MCF 10A (cell line): ENCODE data around the gene MBOAT1. TPM values are rescaled to one million over a fixed set of nuclear protein-coding genes. Genes with fewer than 3 reads are reported as not detected.

ENCODE experiments used
- BruUV-seq: library from RNA; stranded (reverse); fragments of 400-500 nt; replicated peaks from 2 replicates; lab custom pipeline; 2021; lab: Mats Ljungman, UMichigan
- CTCF ChIA-PET: fragments of 300-600 bp; sonication (Branson Sonifier 250); formaldehyde crosslinking; extraction: SDS; loops from one replicate; lab custom pipeline; 2021; ENCODE audit warnings: antibody characterized with exemption, inconsistent platforms; lab: Yijun Ruan, JAX
- POLR2A ChIA-PET: fragments of 300-600, 350-650 bp; sonication (Branson Sonifier 250); formaldehyde crosslinking; extraction: SDS; loops from one replicate; lab custom pipeline; 2020; ENCODE audit warnings: antibody characterized with exemption, inconsistent platforms; lab: Yijun Ruan, JAX
- DNase-seq: peaks from one replicate; pipeline ENCODE4 v3.0.0-alpha.2; 2018; ENCODE audit not compliant: unreplicated experiment
- H3K27ac Mint-ChIP-seq: one replicate; pipeline ENCODE4 v1.8.0; 2022; ENCODE audit warnings: mild to moderate bottlenecking, low read depth, mixed read lengths; ENCODE audit not compliant: unreplicated experiment
- H3K27me3 Mint-ChIP-seq: one replicate; pipeline ENCODE4 v1.8.0; 2022; ENCODE audit warnings: mixed read lengths; ENCODE audit not compliant: insufficient read depth, unreplicated experiment
- H3K36me3 Mint-ChIP-seq: one replicate; pipeline ENCODE4 v1.8.0; 2022; ENCODE audit warnings: mild to moderate bottlenecking, moderate library complexity, mixed read lengths; ENCODE audit not compliant: insufficient read depth, unreplicated experiment
- H3K4me1 Mint-ChIP-seq: one replicate; pipeline ENCODE4 v1.8.0; 2022; ENCODE audit warnings: mixed read lengths; ENCODE audit not compliant: insufficient read depth, unreplicated experiment
- H3K4me3 Mint-ChIP-seq: one replicate; pipeline ENCODE4 v1.8.0; 2022; ENCODE audit warnings: mild to moderate bottlenecking, moderate library complexity, mixed read lengths; ENCODE audit not compliant: unreplicated experiment
- H3K9me3 Mint-ChIP-seq: one replicate; pipeline ENCODE4 v1.8.0; 2022; ENCODE audit warnings: mixed read lengths; ENCODE audit not compliant: unreplicated experiment
- CTCF ChIP-seq: fragments of 200-600 bp; IDR thresholded peaks from one replicate; pipeline ENCODE4 v1.8.0; 2022; ENCODE audit warnings: antibody characterized with exemption, mild to moderate bottlenecking; ENCODE audit not compliant: unreplicated experiment
- intact Hi-C: fragments of 100-400 bp; cut with micrococcal nuclease; formaldehyde crosslinking; loops from 2 replicates; pipeline ENCODE4 v1.14.1; 2022
- total RNA-seq: library from RNA; stranded (reverse); gene quantifications from 2 replicates; pipeline ENCODE4 v1.2.3, GENCODE V29; 2022

Gene MBOAT1
- total RNA-seq, 1 experiment from 2014 or later = 6.3 TPM

DNA sequence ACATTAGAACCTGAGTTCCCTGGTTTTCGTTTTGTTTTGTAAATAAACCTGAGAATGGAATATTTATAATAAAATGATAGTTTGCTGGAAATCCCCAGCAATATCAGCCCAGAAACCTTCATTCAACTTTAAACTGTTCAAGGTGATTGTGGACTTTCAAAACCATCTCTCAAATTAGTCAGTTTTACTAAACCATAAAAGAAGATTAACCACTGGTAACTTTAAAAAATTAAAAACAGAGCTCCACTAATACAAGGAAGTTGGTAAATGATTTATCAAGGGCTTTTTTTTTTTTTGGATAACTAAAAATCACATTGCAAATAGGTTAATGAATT lies 10.0 kb downstream of the MBOAT1 start:
- H3K27ac Mint-ChIP-seq = peak overlapping the region; percentile 89
- TSS peak; percentile 88 for BruUV-seq
- TF ChIP-seq CTCF = no peak
- H3K27me3 Mint-ChIP-seq = no peaks in the 10 kb centered on the region
- no peaks in the 10 kb centered on the region for H3K9me3 Mint-ChIP-seq
- H3K4me3 Mint-ChIP-seq = no peak overlapping the region
- intact Hi-C loops = no loop called here
- H3K4me1 Mint-ChIP-seq = peaks cover 25% of the 10 kb centered on the region
- no peak for DNase-seq
- ChIA-PET POLR2A (interaction anchor here (0.8 to 3.6 kb wide), 4 partner anchors 10 to 202 kb away, joined by 3 to 38 read pairs (median 4); partner anchors contain the start of gene MBOAT1), CTCF (interaction anchor here (0.6 to 0.8 kb wide), 2 partner anchors 11 to 70 kb away, joined by 3 to 4 read pairs; no protein-coding TSS in a partner anchor)
- peaks cover 7% of the 10 kb centered on the region for H3K36me3 Mint-ChIP-seq

DNA sequence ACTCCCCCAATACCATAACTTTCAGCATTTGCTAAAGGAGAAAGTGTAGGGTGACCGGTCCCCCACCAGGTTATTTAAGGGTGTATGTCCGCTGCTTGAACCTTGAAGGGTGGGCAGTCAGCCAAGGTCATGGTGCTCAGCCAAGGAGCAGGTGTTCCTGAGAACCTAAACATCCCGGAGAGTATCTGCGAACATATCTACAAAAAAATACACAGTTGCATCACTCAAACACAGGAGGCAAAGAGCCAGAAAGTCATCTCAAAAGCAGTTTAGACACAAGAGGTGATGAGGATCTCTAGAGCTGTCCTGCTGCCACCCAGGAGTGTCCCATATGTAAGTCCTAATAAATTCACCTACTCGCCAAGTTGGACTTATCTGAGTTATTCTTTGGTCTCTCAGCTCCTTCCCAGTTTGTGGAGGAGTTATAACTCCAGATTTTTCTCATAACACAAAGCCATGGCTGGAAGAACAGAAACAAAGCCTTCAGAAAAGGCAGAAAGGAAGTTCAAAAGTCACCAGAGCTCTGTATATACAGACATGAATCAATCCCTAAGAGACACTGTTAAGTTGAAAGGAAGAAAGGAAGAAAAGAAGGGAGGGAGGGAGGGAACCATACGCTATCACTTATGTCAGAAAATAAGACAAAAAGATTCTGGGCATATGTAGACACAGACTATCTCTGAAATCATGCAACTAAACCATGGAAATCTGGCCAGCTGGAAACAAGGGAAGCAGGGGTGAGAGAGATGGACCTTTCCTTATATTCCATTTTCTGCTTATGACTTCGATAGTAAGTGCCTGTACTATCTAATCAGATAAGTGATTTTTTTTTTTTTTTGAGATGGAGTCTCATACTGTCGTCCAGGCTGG lies 11.3 kb downstream of the MBOAT1 start:
- Mint-ChIP-seq H3K27me3 (no peaks in the 10 kb centered on the region), H3K27ac (peak overlapping the region; percentile 89), H3K4me1 (peaks cover 25% of the 10 kb centered on the region), H3K4me3 (no peak overlapping the region), H3K9me3 (no peaks in the 10 kb centered on the region), H3K36me3 (peaks cover 7% of the 10 kb centered on the region)
- intact Hi-C loops = no loop called here
- ChIA-PET POLR2A (interaction anchor here (3.6 kb wide), 1 partner anchor 11 kb away, joined by 38 read pairs; the partner anchor contains the start of gene MBOAT1), CTCF (interaction anchor here (0.7 to 1.3 kb wide), 3 partner anchors 73 to 164 kb away, joined by 3 to 4 read pairs (median 3); no protein-coding TSS in a partner anchor)
- no TSS peak for BruUV-seq
- TF ChIP-seq CTCF = no peak
- DNase-seq = peak; percentile 27

- POLR2A ChIA-PET = no interaction called here
- no peaks in the 10 kb centered on the region for H3K27me3 Mint-ChIP-seq
- TF ChIP-seq CTCF = no peak
- no peak overlapping the region for H3K27ac Mint-ChIP-seq
- H3K36me3 Mint-ChIP-seq = peaks cover 7% of the 10 kb centered on the region
- no peak for DNase-seq
- intact Hi-C loops = no loop called here
- H3K4me3 Mint-ChIP-seq = no peak overlapping the region
- H3K9me3 Mint-ChIP-seq = no peaks in the 10 kb centered on the region
- BruUV-seq = no TSS peak
- peaks cover 17% of the 10 kb centered on the region for H3K4me1 Mint-ChIP-seq
- CTCF ChIA-PET = no interaction called here
Measured at GRCh38 chr6:20198775-20199174, 13.5 kb downstream of the MBOAT1 start.

GRCh38 chr6:20198156-20198774 lies 14.0 kb downstream of the MBOAT1 start:
- no peaks in the 10 kb centered on the region for H3K27me3 Mint-ChIP-seq
- no peaks in the 10 kb centered on the region for H3K9me3 Mint-ChIP-seq
- H3K4me3 Mint-ChIP-seq = no peak overlapping the region
- CTCF ChIA-PET = interaction anchor here (0.6 kb wide), 1 partner anchor 81 kb away, joined by 3 read pairs; no protein-coding TSS in a partner anchor
- H3K4me1 Mint-ChIP-seq = peaks cover 17% of the 10 kb centered on the region
- TF ChIP-seq CTCF = no peak
- H3K36me3 Mint-ChIP-seq = peaks cover 7% of the 10 kb centered on the region
- intact Hi-C loops = no loop called here
- no TSS peak for BruUV-seq
- no peak overlapping the region for H3K27ac Mint-ChIP-seq
- POLR2A ChIA-PET = interaction anchor here (0.6 kb wide), 1 partner anchor 340 kb away, joined by 3 read pairs; no protein-coding TSS in a partner anchor
- DNase-seq = no peak
